Omental fat pad (tissue), 4 donors: ENCODE data around the gene PDZD2. TPM values are rescaled to one million over a fixed set of nuclear protein-coding genes. Genes with fewer than 3 reads are reported as not detected.

ENCODE experiments used
- ATAC-seq: fragments of 150-250 bp; one replicate; pipeline ENCODE4 v1.9.1; 2016; ENCODE audit warnings: mild to moderate bottlenecking, moderate library complexity; ENCODE audit not compliant: low FRiP score
- DNase-seq: peaks from one replicate; pipeline ENCODE4 v3.0.0-alpha.2; 2019; ENCODE audit warnings: low spot score
- CTCF ChIP-seq, 3 donors: fragments of 450-650 bp; IDR thresholded peaks; one replicate each; pipeline ENCODE4 v1.5.1; 2016 to 2017; ENCODE audit warnings: antibody characterized with exemption in 3 of 3, mild to moderate bottlenecking in 3 of 3, moderate library complexity in 2 of 3
- total RNA-seq, 4 donors: library from RNA; depleted of rRNA; stranded (reverse); fragments of >200 nt; gene quantifications; one replicate each; pipeline ENCODE4 v1.1.0, GENCODE V29; 2016

PDZD2 gene
- total RNA-seq, 4 donors from 2014 or later, result 43.5 to 113 (median 55.7) TPM

GRCh38 chr5:32144378-32145207, 505.7 kb downstream of the PDZD2 start:
- no peak for ATAC-seq
- TF ChIP-seq CTCF (IDR thresholded peaks at IDR 0.05), result no peak
- DNase-seq, result no peak

GRCh38 chr5:32145378-32145777, 506.4 kb downstream of the PDZD2 start:
- ATAC-seq (no peak), DNase-seq (no peak)
- TF ChIP-seq CTCF (IDR thresholded peaks at IDR 0.05), result no peak

- DNase-seq (no peak), ATAC-seq (no peak)
- no peak for TF ChIP-seq CTCF (IDR thresholded peaks at IDR 0.05)
Observed at GRCh38 chr5:32147236-32147635, 508.3 kb downstream of the PDZD2 start.

GRCh38 chr5:32147959-32148358, 509.0 kb downstream of the PDZD2 start:
- ATAC-seq, result no peak

GRCh38 chr5:32150366-32150765, 511.4 kb downstream of the PDZD2 start:
- no peak for ATAC-seq
- no peak for TF ChIP-seq CTCF (IDR thresholded peaks at IDR 0.05)
- DNase-seq, result no peak

More at GRCh38 chr5:32147959-32148358, 509.0 kb downstream of the PDZD2 start:
- DNase-seq, result no peak
- no peak for TF ChIP-seq CTCF (IDR thresholded peaks at IDR 0.05)

GRCh38 chr5:32151198-32151597, 512.3 kb downstream of the PDZD2 start:
- ATAC-seq, result no peak
- DNase-seq, result no peak
- no peak for TF ChIP-seq CTCF (IDR thresholded peaks at IDR 0.05)

- DNase-seq (no peak), ATAC-seq (no peak)
- TF ChIP-seq CTCF (IDR thresholded peaks at IDR 0.05), result no peak
Observed at GRCh38 chr5:32153723-32154122, 514.8 kb downstream of the PDZD2 start.
